Activated CD8-positive, alpha-beta memory T cell treated with anti-CD3 and anti-CD28 coated beads for 36 hours (primary cell): ENCODE results near the gene C1orf35. TPM values are rescaled to one million over a fixed set of nuclear protein-coding genes. Genes with fewer than 3 reads are reported as not detected.

Source experiments
- CTCF ChIA-PET: fragments of 350-600 bp; sonication (Branson Sonifier 250); formaldehyde crosslinking; loops from one replicate; lab custom pipeline; 2021; ENCODE audit warnings: antibody characterized with exemption; lab: Charles Lee
- POLR2A ChIA-PET: fragments of 350-600 bp; sonication (Branson Sonifier 250); formaldehyde crosslinking; loops from one replicate; lab custom pipeline; 2021; ENCODE audit warnings: antibody characterized with exemption; lab: Charles Lee
- total RNA-seq, 2 experiments: library from RNA; stranded (reverse); gene quantifications; one replicate each; pipeline ENCODE4 v1.2.3, GENCODE V29; 2021

The C1orf35 gene
- total RNA-seq, 2 experiments from 2014 or later, result 25.7 to 27.6 TPM

- ChIA-PET CTCF (interaction anchor here (0.9 kb wide), 1 partner anchor 77 kb away, joined by 3 read pairs; no protein-coding TSS in a partner anchor), POLR2A (no interaction called here)
Measured at GRCh38 chr1:228076796-228077430, 26.2 kb downstream of the C1orf35 start.

GRCh38 chr1:228075801-228076271 is 27.3 kb downstream of the C1orf35 start:
- ChIA-PET CTCF (no interaction called here), POLR2A (no interaction called here)

DNA sequence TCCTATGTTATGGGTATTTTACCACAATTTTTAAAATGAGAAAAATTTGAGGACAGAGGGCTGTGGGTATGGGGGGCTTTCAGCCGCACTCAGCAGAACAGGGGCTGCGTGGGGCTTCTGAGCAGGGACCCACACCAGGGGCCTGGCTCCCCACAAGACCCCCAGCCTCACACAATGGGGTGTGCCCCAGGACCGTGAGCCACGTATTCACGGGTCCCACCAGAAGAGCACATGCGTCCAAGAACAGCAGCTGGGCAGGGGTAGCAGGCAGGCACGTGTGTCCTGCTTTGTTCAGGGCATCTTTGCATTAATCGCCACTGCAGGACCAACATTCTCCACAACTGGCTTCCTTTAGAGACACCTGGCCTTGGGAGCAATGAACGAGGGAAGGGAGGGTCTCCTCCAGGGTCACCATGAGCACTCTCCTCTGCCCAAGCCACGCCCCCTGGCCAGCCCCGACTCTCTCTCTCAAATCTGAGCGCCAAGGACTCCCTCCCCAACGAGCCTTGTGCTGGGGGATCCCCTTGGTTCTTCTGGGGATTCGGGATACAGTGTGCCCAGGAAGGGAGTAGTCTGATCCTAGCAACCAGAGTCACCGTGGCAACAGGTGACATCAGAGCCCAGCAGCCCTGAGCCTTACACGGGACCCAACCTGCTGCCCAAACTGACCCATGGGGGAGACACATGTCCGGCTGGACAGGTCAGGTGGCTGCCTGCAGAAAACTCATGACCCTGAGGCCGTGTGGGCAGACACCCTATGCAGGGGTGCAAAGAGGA is 28.0 kb downstream of the C1orf35 start:
- CTCF ChIA-PET, result no interaction called here
- POLR2A ChIA-PET, result no interaction called here

DNA sequence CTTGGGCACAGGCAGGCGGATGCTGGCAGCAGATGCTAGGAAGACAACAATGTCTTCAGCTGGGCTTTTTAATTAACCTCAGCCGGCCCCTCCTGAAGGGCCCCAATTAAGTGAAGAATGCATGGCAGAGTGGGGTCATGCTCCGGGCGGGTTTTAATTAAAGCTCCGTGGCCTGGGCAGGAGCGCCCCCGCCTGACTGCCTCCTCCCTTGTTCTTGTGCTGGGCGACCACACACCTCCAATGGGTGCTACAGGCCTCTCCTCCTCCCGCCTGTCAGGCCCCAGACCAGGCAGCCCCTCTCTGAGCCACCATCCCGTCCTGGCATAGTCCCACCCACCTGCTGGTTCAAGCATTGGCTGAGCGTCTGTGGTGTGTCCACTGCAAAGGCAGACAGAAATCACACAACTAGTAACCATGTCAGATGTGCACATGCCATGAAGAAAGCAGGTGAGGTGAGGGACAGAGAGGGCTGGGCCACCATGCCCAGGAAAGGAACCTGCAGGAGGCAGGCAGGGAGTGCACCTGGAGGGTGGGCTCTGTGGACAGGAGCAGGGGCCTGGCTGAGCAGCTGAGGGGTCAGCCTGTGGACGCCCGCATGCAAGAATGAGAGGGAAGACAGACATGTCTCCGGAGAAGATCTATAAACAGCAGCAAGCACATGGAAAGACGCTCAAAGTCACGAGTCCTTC is 29.1 kb downstream of the C1orf35 start:
- CTCF ChIA-PET, result interaction anchor here (1.0 kb wide), 1 partner anchor 75 kb away, joined by 5 read pairs; no protein-coding TSS in a partner anchor
- POLR2A ChIA-PET, result no interaction called here

DNA sequence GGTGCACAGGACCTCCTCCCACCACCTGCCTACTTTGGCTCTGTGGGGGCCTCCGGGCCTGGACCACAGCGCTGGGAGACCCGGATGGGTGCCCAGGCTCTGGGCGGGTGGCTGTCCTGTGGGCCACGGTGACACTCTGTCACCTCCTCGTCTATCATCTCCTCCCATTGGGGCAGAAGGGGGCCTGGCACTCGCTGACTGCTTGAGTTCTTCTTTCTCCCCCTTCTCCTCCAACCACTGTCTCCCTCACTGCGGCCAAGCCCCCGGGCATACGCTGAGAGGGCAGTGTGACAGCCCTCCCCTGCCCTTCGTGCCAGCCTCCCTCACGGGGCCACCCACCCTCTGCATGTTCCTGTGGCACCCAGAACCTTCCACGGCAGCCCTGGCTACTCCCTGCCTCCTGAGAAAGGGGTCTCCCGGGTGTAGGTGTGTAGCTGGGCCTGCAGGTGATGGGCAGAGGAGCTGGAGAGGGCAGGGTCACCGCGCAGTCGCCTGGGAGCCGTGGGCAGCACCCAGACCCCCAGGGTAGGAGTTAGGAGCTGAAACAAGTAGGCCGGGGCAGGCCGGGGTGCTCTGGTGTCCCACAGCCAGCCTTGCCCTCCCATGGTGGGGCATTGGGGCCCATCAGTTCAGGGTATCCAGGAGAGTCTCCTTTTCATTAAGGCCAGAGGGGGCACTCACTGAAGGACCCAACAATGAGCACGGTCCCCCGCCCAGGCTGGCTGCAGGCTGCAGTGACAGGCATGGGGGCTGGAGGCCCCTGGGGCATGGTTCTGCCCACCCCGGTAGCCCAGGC is 29.9 kb downstream of the C1orf35 start:
- ChIA-PET POLR2A (no interaction called here), CTCF (interaction anchor here (1.0 kb wide), 1 partner anchor 74 kb away, joined by 5 read pairs; no protein-coding TSS in a partner anchor)

DNA sequence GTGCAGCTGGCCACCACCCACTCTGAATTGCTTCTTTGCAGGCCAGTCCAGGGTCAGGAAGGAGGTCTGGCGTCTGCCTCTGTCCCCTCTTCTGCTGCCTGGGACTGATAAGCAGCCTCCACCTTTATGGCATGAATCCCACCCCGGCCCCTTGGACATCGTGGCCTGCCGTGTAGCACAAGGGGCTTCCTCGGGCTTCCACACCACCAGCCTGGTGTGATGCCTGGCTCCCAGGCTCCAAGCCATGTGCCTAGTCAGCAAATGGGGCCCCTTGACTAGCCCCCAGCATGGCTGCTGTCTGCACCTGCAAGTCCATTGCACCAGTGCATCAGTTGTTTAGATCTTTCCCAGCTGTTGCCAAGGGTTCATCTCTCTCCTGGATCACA is 30.5 kb downstream of the C1orf35 start:
- CTCF ChIA-PET, result no interaction called here
- POLR2A ChIA-PET, result no interaction called here

GRCh38 chr1:228071839-228072657 is 31.1 kb downstream of the C1orf35 start:
- ChIA-PET POLR2A (no interaction called here), CTCF (no interaction called here)

GRCh38 chr1:228070851-228071250 is 32.3 kb downstream of the C1orf35 start:
- ChIA-PET CTCF (no interaction called here), POLR2A (no interaction called here)

DNA sequence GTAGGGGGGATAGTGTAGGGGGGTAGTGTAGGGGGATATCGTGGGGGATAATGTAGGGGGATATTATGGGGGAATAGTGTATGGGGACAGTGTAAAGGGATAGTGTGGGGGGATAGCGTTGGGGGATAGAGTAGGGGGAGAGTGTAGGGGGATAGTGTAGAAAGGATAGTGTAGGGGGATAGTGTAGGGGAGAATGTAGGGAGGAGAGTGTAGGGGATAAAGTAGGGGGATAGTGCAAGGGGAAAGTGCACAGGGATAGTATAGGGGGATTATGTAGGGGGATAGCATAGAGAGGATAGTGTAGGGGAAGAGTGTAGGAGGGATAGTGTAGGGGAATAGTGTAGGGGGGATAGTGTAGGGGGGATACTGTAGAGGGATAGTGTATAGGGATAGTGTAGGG is 33.0 kb downstream of the C1orf35 start:
- POLR2A ChIA-PET, result no interaction called here
- CTCF ChIA-PET, result no interaction called here

- POLR2A ChIA-PET, result no interaction called here
- CTCF ChIA-PET, result no interaction called here
Measured at GRCh38 chr1:228068359-228068758, 34.8 kb downstream of the C1orf35 start.

- POLR2A ChIA-PET, result no interaction called here
- CTCF ChIA-PET, result no interaction called here
Measured at GRCh38 chr1:228066891-228067654, 36.1 kb downstream of the C1orf35 start.

- CTCF ChIA-PET, result no interaction called here
- POLR2A ChIA-PET, result no interaction called here
Measured at GRCh38 chr1:228066416-228066815, 36.7 kb downstream of the C1orf35 start.

DNA sequence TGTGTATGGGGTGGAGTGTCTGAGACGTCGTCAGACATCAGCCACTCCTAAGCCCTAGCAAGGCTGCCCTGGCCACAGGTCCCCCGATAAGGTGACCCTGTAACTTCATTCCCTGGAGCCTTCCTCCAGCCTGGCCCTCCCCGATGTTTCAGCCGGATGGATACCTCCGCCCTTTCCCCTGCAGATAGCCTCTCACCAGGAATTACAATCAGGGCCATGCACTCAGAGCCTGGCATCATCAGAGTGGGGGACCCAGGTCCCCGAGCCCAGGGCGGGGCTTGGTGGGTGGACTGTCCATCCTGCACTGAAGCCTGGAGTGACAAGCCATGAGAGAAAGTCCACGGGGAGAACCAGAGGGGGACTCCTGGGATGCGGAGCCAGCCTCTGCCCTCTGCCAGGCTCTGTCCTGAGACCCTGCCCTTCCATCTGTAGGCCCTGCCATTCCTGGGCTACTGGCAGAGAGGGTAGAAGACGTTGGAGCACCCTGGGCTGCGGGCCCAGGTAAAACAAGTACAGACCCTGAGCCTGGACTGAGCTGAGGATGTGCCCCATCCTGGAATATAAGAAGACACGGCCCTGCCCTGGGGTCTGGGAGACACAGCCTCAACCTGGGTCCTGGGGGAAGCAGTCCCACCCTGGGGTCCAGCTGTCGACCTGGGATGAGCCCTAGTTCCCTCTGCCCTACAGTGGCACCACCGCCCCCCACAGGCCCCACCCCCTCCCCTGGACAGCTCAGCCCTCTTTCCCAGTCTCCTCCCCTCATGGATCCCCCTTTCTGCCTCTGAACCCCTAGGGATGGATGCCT is 37.4 kb downstream of the C1orf35 start:
- ChIA-PET POLR2A (no interaction called here), CTCF (no interaction called here)

- CTCF ChIA-PET, result no interaction called here
- POLR2A ChIA-PET, result no interaction called here
Measured at GRCh38 chr1:228064741-228065542, 38.2 kb downstream of the C1orf35 start.

DNA sequence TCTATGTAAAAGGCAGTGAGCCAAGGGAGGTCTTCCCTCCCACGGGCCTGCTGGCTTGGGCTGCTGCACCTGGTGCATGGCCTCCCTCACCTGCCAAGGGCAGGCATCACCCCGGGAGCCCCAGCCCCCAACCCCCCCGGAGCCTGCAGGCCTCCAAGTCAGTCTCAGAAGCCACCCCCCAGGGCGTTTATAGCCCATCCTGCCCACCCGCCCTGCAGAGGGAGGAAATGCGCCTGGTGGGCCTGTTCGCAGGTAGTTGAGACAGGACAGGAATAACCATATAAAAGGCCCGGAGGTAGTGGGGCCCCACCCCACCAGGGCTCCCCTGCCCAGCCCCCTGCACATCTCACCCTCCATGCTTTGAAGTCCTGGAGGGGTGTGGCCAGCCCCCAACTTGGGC is 38.8 kb downstream of the C1orf35 start:
- ChIA-PET CTCF (no interaction called here), POLR2A (no interaction called here)
